K562 (cell line): ENCODE measurements around the gene SEC11A. TPM values are rescaled to one million over a fixed set of nuclear protein-coding genes. Genes with fewer than 3 reads are reported as not detected.

Experiments
- ATAC-seq: fragments of 200-7000 bp; cut with Tn5 transposase; 3 replicates; pipeline ENCODE4 v1.9.1; 2020; ENCODE audit warnings: moderate library complexity
- BruUV-seq: library from RNA; stranded (reverse); fragments of 400-500 nt; replicated peaks from 2 replicates; lab custom pipeline; 2021; lab: Mats Ljungman, UMichigan
- CTCF ChIA-PET: fragments of 300-600 bp; formaldehyde crosslinking; extraction: SDS; loops from one replicate; lab custom pipeline; 2021; ENCODE audit warnings: low intra/inter-chr PET ratio; lab: Yijun Ruan, JAX
- POLR2A ChIA-PET: fragments of 300-600, 350-650 bp; sonication (Branson Sonifier 250); formaldehyde crosslinking; extraction: SDS; loops from one replicate; lab custom pipeline; 2021; ENCODE audit warnings: antibody characterized with exemption, inconsistent platforms; lab: Yijun Ruan, JAX
- DNase-seq, 4 experiments: peaks; one replicate each; pipeline versions ENCODE4 v3.0.0 to v3.0.0-alpha.2; 2011 to 2018; ENCODE audit warnings: low spot score in 3 of 4, mixed read lengths in 3 of 4; ENCODE audit errors: extremely low read depth in 1 of 4
- FAIRE-seq: peaks from 2 replicates; lab custom pipeline; 2011; peaks lifted over from hg19 to GRCh38; lab: Jason Lieb, UNC
- H2AFZ ChIP-seq: 2 replicates; pipeline ENCODE4 v1.6.0; 2011; ENCODE audit warnings: low read depth, low read length, control low read depth, inconsistent platforms
- H3K27ac ChIP-seq: fragments of 200-600 bp; 3 replicates; pipeline ENCODE4 v1.8.0; 2011; ENCODE audit warnings: low read depth, mild to moderate bottlenecking, control low read depth, inconsistent platforms, low read length, moderate library complexity, mixed read lengths; ENCODE audit errors: extremely low read depth
- H3K27me3 ChIP-seq, 2 experiments: fragments of 300-600 bp in 1 of 2; 2 replicates in 1 of 2; 3 replicates in 1 of 2; pipeline versions ENCODE4 v1.6.0 to v1.8.0; 2011; ENCODE audit warnings: inconsistent platforms in 2 of 2, low read length in 2 of 2, mild to moderate bottlenecking in 1 of 2, mixed read lengths in 1 of 2, moderate library complexity in 1 of 2; ENCODE audit not compliant: control insufficient read depth in 2 of 2, insufficient read depth in 2 of 2
- H3K36me3 ChIP-seq: fragments of 300-600 bp; 3 replicates; pipeline ENCODE4 v1.8.0; 2011; ENCODE audit warnings: mild to moderate bottlenecking, low read length, inconsistent platforms; ENCODE audit not compliant: control insufficient read depth, insufficient read depth
- H3K4me1 ChIP-seq, 2 experiments: fragments of 200-600 bp in 1 of 2; replicated peaks in 1 of 2; 2 replicates in 1 of 2; 3 replicates in 1 of 2; pipeline versions ENCODE4 v1.5.1 to v1.8.0; 2011; ENCODE audit warnings: inconsistent platforms in 2 of 2, low read length in 2 of 2, mild to moderate bottlenecking in 1 of 2, mixed read lengths in 1 of 2, moderate library complexity in 1 of 2; ENCODE audit not compliant: control insufficient read depth in 2 of 2, insufficient read depth in 2 of 2
- H3K4me2 ChIP-seq: 2 replicates; pipeline ENCODE4 v1.6.1; 2011; ENCODE audit warnings: low read length, control low read depth, inconsistent platforms, mixed read lengths; ENCODE audit not compliant: insufficient read depth
- H3K4me3 ChIP-seq: fragments of 200-600 bp; sonication (generic), shearing (Covaris generic); 2 replicates; pipeline ENCODE4 v1.5.1; 2016; ENCODE audit warnings: control low read depth, inconsistent platforms
- H3K79me2 ChIP-seq: fragments of 200-600 bp; 3 replicates; pipeline ENCODE4 v1.8.0; 2011; ENCODE audit warnings: low read length, inconsistent platforms; ENCODE audit not compliant: control insufficient read depth, insufficient read depth
- H3K9ac ChIP-seq, 2 experiments: 2 replicates each; pipeline versions ENCODE4 v1.6.0 to v1.6.1; 2011; ENCODE audit warnings: low read depth in 2 of 2, low read length in 2 of 2, control low read depth in 1 of 2, inconsistent platforms in 1 of 2, mild to moderate bottlenecking in 1 of 2, mixed read lengths in 1 of 2; ENCODE audit not compliant: insufficient read depth in 1 of 2
- H3K9me1 ChIP-seq: one replicate; pipeline ENCODE4 v1.6.0; 2011; ENCODE audit warnings: inconsistent platforms, mild to moderate bottlenecking, low read length, moderate library complexity; ENCODE audit not compliant: control insufficient read depth, insufficient read depth
- H3K9me3 ChIP-seq: replicated peaks from 2 replicates; pipeline ENCODE4 v1.5.1; 2011; ENCODE audit warnings: low read depth, low read length, inconsistent platforms; ENCODE audit not compliant: control insufficient read depth, insufficient read depth
- H4K20me1 ChIP-seq: replicated peaks from 2 replicates; pipeline ENCODE4 v1.6.1; 2011; ENCODE audit warnings: low read length, inconsistent platforms, mixed read lengths; ENCODE audit not compliant: control insufficient read depth, insufficient read depth
- E2F1 ChIP-seq: sonication (generic); formaldehyde crosslinking; IDR thresholded peaks from 2 replicates; pipeline ENCODE4 v1.8.1; 2023; ENCODE audit warnings: mild to moderate bottlenecking, missing genetic modification reagents, moderate library complexity
- MBD2 ChIP-seq: sonication (generic); IDR thresholded peaks from 2 replicates; pipeline ENCODE4 v1.6.1; 2016; ENCODE audit warnings: low read depth, borderline replicate concordance
- MTA1 ChIP-seq: fragments of 450-650 bp; IDR thresholded peaks from 2 replicates; pipeline ENCODE4 v1.6.1; 2017; ENCODE audit warnings: borderline replicate concordance
- POU5F1 ChIP-seq: fragments of 150-350 bp; IDR thresholded peaks from 2 replicates; pipeline ENCODE4 v1.6.1; 2014; ENCODE audit warnings: borderline replicate concordance, low read length, low read depth, mild to moderate bottlenecking; ENCODE audit not compliant: partially characterized antibody
- WGBS: fragments of 100-300 bp; shearing (Covaris generic); methylation state at CpG from one replicate; pipeline ENCODE4 v1.1.6; 2016; ENCODE audit warnings: low coverage, mixed read lengths; ENCODE audit not compliant: insufficient coverage; ENCODE audit errors: missing lambda C conversion rate; 5-methylcytosine and 5-hydroxymethylcytosine counted together
- in situ Hi-C: fragments of 300-500 bp; cut with MboI; formaldehyde crosslinking; loops from 4 replicates; pipeline ENCODE4 v1.15.0; 2018; ENCODE audit warnings: inconsistent platforms, mixed read lengths
- intact Hi-C: fragments of 100-400 bp; cut with micrococcal nuclease; formaldehyde crosslinking; loops from 2 replicates; pipeline ENCODE4 v1.14.2; 2022
- polyA plus RNA-seq, 8 experiments: library from polyadenylated mRNA; depleted of rRNA in 4 of 8; stranded (reverse) in 5 of 8; unstranded in 3 of 8; fragments of >200 nt; fragmentation: Nextera tagmentation in 2 of 8; fragmentation: Illumina TruSeq in 1 of 8; extraction: Ambion mirVana in 2 of 8; extraction: Trizol in 1 of 8; gene quantifications; 2 replicates each; pipeline versions ENCODE4 v1.2.1 to v1.2.3, GENCODE V29; 2011 to 2014; ENCODE audit warnings: inconsistent platforms in 1 of 8, missing spikeins in 1 of 8
- total RNA-seq, 7 experiments: library from RNA; depleted of rRNA in 6 of 7; stranded (reverse); fragments of >200 nt in 6 of 7; fragmentation: Illumina TruSeq in 2 of 7; extraction: Trizol in 2 of 7; gene quantifications; 2 replicates each; pipeline versions ENCODE4 v1.2.1 to v1.2.3, GENCODE V29; 2011 to 2021; ENCODE audit warnings: low replicate concordance in 1 of 7
- TF ChIP-seq, protein P1 (sequence below), 3 experiments: fragments of 200-800 bp in 1 of 3; fragments of 250-450 bp in 1 of 3; fragments of 450-650 bp in 1 of 3; sonication (Bioruptor Pico) in 1 of 3; sonication (Bioruptor generic) in 1 of 3; formaldehyde crosslinking in 1 of 3; IDR thresholded peaks; 2 replicates each; pipeline versions ENCODE4 v1.6.1 to v1.8.0; 2016 to 2022; ENCODE audit warnings: mild to moderate bottlenecking in 2 of 3, missing genetic modification characterization in 2 of 3, missing compliant biosample characterization in 1 of 3, moderate library complexity in 1 of 3
- TF ChIP-seq, protein P2 (sequence below): fragments of 450-650 bp; IDR thresholded peaks from 2 replicates; pipeline ENCODE4 v1.6.1; 2016; ENCODE audit warnings: low read depth

Gene SEC11A
- total and polyA plus RNA-seq, 9 of the 15 experiments (the other 6 are each of a cell fraction or from before 2014, with no cell fraction given) = 175 to 310 (median 229) TPM

GRCh38 chr15:84727429-84727828 lies 11.5 kb upstream of the SEC11A start (continued):
- TF ChIP-seq, protein P1, sequence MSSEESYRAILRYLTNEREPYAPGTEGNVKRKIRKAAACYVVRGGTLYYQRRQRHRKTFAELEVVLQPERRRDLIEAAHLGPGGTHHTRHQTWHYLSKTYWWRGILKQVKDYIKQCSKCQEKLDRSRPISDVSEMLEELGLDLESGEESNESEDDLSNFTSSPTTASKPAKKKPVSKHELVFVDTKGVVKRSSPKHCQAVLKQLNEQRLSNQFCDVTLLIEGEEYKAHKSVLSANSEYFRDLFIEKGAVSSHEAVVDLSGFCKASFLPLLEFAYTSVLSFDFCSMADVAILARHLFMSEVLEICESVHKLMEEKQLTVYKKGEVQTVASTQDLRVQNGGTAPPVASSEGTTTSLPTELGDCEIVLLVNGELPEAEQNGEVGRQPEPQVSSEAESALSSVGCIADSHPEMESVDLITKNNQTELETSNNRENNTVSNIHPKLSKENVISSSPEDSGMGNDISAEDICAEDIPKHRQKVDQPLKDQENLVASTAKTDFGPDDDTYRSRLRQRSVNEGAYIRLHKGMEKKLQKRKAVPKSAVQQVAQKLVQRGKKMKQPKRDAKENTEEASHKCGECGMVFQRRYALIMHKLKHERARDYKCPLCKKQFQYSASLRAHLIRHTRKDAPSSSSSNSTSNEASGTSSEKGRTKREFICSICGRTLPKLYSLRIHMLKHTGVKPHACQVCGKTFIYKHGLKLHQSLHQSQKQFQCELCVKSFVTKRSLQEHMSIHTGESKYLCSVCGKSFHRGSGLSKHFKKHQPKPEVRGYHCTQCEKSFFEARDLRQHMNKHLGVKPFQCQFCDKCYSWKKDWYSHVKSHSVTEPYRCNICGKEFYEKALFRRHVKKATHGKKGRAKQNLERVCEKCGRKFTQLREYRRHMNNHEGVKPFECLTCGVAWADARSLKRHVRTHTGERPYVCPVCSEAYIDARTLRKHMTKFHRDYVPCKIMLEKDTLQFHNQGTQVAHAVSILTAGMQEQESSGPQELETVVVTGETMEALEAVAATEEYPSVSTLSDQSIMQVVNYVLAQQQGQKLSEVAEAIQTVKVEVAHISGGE (CRISPR knock-in tag; IDR thresholded peaks at IDR 0.05) = no peak

DNA sequence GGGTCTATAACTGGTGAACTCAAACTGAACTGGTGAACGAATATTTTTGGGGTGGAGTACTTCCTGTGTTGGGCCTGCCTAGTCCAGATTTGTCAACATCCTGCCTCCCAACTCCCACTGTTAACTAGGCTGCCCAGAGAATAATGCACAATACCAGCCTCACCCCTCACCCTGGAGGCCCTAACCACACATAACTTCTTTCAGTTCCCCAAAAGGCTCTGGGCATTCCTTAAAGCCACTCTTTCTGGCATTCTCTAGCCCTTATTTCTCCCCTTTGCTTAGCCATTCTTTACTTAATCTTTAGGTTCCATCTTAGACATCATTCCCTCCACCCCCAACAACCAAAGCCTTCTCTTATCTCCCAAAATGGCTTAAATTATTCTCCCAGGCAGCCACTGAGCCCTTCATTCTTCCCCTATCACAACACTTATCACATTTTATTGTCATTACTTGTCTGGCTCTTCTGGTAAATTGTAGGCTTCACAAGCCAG lies 9.1 kb upstream of the SEC11A start:
- Histone ChIP-seq H3K27me3 (no peaks in the 10 kb centered on the region), H3K4me2 (peak overlapping the region; percentile 21; the same call in 1 of the 2 replicates), H3K4me3 (no peak overlapping the region), H3K36me3 (no peaks in the 10 kb centered on the region), H4K20me1 (no peaks in the 10 kb centered on the region), H3K79me2 (no peaks in the 10 kb centered on the region), H3K4me1 (peaks cover 11 to 12% of the 10 kb centered on the region in 2 experiments), H2AFZ (peak overlapping the region; percentile 51), H3K27ac (peak overlapping the region; percentile 50), H3K9ac (peak overlapping the region; percentile 0 to 14; a peak in 2 of 4 replicates), H3K9me3 (no peaks in the 10 kb centered on the region), H3K9me1 (no peaks in the 10 kb centered on the region)
- ChIA-PET CTCF (no interaction called here), POLR2A (interaction anchor here (0.7 to 3.4 kb wide), 5 partner anchors 8 to 27 kb away, joined by 3 to 16 read pairs (median 3); partner anchors contain the start of gene SEC11A)
- ATAC-seq (peak; percentile 67), DNase-seq (peak in 2 of 4 experiments; percentile 39 to 40), FAIRE-seq (peak; percentile 69)
- 6% methylated on average over 1 of the region's 1 CpG for WGBS
- in situ Hi-C loops = no loop called here
- intact Hi-C loops = no loop called here
- BruUV-seq = no TSS peak
- TF ChIP-seq MTA1 (peak; percentile 23; the same call in 1 of the 2 replicates), E2F1 (CRISPR knock-in tag) (no peak), POU5F1 (no peak), MBD2 (no peak)
- TF ChIP-seq, protein P2, sequence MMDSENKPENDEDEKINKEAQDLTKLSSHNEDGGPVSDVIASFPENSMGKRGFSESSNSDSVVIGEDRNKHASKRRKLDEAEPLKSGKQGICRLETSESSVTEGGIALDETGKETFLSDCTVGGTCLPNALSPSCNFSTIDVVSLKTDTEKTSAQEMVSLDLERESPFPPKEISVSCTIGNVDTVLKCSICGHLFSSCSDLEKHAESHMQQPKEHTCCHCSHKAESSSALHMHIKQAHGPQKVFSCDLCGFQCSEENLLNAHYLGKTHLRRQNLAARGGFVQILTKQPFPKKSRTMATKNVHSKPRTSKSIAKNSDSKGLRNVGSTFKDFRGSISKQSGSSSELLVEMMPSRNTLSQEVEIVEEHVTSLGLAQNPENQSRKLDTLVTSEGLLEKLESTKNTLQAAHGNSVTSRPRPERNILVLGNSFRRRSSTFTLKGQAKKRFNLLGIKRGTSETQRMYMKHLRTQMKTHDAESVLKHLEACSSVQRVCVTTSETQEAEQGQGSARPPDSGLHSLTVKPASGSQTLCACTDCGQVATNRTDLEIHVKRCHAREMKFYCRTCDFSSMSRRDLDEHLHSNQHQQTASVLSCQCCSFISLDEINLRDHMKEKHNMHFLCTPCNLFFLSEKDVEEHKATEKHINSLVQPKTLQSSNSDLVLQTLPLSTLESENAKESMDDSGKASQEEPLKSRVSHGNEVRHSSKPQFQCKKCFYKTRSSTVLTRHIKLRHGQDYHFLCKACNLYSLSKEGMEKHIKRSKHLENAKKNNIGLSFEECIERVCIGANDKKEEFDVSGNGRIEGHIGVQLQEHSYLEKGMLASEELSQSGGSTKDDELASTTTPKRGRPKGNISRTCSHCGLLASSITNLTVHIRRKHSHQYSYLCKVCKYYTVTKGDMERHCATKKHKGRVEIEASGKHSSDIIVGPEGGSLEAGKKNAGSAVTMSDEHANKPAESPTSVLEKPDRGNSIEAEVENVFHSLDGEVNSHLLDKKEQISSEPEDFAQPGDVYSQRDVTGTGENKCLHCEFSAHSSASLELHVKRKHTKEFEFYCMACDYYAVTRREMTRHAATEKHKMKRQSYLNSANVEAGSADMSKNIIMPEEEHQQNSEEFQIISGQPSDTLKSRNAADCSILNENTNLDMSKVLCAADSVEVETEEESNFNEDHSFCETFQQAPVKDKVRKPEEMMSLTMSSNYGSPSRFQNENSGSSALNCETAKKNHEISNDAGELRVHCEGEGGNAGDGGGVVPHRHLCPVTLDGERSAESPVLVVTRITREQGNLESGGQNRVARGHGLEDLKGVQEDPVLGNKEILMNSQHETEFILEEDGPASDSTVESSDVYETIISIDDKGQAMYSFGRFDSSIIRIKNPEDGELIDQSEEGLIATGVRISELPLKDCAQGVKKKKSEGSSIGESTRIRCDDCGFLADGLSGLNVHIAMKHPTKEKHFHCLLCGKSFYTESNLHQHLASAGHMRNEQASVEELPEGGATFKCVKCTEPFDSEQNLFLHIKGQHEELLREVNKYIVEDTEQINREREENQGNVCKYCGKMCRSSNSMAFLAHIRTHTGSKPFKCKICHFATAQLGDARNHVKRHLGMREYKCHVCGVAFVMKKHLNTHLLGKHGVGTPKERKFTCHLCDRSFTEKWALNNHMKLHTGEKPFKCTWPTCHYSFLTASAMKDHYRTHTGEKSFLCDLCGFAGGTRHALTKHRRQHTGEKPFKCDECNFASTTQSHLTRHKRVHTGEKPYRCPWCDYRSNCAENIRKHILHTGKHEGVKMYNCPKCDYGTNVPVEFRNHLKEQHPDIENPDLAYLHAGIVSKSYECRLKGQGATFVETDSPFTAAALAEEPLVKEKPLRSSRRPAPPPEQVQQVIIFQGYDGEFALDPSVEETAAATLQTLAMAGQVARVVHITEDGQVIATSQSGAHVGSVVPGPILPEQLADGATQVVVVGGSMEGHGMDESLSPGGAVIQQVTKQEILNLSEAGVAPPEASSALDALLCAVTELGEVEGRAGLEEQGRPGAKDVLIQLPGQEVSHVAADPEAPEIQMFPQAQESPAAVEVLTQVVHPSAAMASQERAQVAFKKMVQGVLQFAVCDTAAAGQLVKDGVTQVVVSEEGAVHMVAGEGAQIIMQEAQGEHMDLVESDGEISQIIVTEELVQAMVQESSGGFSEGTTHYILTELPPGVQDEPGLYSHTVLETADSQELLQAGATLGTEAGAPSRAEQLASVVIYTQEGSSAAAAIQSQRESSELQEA = no peak
